ENCODE measurements around the gene CAPN6.

CAPN6 gene, protein sequence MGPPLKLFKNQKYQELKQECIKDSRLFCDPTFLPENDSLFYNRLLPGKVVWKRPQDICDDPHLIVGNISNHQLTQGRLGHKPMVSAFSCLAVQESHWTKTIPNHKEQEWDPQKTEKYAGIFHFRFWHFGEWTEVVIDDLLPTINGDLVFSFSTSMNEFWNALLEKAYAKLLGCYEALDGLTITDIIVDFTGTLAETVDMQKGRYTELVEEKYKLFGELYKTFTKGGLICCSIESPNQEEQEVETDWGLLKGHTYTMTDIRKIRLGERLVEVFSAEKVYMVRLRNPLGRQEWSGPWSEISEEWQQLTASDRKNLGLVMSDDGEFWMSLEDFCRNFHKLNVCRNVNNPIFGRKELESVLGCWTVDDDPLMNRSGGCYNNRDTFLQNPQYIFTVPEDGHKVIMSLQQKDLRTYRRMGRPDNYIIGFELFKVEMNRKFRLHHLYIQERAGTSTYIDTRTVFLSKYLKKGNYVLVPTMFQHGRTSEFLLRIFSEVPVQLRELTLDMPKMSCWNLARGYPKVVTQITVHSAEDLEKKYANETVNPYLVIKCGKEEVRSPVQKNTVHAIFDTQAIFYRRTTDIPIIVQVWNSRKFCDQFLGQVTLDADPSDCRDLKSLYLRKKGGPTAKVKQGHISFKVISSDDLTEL

DNA sequence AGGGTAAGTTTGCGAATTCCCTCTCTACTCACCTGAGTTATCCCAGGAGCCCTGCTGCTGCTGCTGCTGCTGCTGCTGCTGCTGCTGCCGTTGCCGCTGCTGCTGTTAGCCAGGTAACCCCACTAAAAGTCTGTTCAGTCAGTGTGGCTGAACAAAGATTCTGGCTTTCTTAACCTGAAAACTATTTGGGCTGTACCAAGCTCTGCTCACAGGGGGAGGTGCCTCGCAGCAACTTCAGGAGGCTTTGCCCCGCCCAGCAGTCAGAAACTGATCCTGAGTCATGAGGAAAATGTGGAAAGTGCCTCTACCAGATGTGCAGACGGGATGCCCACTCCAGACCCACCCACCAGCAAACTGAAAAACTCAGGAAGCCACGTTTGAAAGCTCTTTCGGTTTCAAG is at the start of gene CAPN6:
Gene CAPN6, minus strand, starts transcription at position 145 of the 400 bp plus-strand sequence. CDS start 6,547 bp downstream, outside the sequence.
- Mint-ChIP-seq H3K4me3 (no peak within 1 kb of the TSS), H3K27me3 (no peaks in the 10 kb centered on the region), H3K9me3 (no peaks in the 10 kb centered on the region), H3K4me1 (no peaks in the 10 kb centered on the region), H3K27ac (no peak within 1 kb of the TSS), H3K36me3 (no peaks in the 10 kb centered on the region)

DNA sequence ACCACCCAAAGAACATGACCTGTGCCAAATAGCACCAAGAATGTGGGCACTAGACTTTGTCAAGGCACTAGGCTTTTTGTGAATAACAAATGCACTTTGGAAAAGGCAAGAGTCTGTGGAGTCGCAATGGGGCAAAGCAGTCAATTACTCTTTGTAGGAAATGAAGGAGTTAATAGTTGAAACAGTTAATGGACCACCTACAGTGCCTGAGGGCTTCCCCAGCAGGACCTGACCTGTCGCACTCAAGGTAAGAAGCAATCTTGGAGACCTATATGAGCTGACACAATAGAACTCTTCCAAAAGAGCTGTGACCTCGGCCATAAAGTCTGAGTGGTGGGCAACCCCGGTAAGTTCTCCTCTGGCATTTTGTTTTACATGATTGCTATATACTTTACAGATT is 49.2 kb upstream of the CAPN6 start:
- Mint-ChIP-seq H3K27ac (no peak overlapping the region), H3K4me1 (no peaks in the 10 kb centered on the region), H3K27me3 (no peaks in the 10 kb centered on the region), H3K4me3 (no peak overlapping the region), H3K36me3 (no peaks in the 10 kb centered on the region), H3K9me3 (no peaks in the 10 kb centered on the region)

DNA sequence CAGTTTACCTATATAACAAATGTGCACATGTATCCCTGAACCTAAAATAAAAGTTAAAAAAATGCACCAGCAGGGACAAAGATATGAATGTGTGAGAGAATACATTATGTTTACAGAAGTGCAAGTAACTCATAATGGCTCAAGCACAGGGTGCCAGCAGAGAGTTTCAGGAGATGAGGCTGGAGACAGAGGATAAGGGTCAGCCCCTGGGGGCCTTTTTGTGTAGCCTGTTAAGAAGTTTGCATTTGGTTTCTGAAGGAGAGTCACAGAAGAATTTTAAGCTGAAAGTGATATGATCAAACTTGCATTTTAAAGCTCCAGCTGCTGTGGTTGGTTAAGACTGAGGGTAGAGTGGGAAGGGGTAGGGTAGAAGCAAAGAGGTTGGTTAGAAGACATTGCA is 48.6 kb upstream of the CAPN6 start:
- H3K36me3 Mint-ChIP-seq = no peaks in the 10 kb centered on the region
- no peaks in the 10 kb centered on the region for H3K27me3 Mint-ChIP-seq
- no peak overlapping the region for H3K27ac Mint-ChIP-seq
- H3K9me3 Mint-ChIP-seq = no peaks in the 10 kb centered on the region
- H3K4me3 Mint-ChIP-seq = no peak overlapping the region
- H3K4me1 Mint-ChIP-seq = no peaks in the 10 kb centered on the region

DNA sequence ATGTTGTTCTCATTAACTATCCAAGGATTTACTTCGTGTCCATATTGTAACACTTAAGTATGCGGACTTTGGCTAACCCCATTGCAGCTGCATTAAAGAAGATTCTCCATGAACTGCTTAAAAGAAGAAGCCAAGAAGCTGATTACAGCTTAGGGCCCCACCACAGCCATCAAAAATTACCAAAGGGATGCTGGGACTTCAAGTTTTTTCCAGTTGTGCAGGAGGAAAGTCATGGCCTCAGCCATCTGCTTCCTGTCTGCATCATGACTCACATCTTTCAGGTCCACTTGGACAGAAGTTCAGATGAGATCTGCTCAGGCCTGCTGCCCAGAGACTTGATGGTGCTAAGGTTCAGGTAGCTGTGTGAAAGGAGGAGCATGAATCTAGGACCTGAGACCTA is 38.8 kb upstream of the CAPN6 start:
- Mint-ChIP-seq H3K4me1 (no peaks in the 10 kb centered on the region), H3K27ac (no peak overlapping the region), H3K27me3 (no peaks in the 10 kb centered on the region), H3K4me3 (no peak overlapping the region), H3K36me3 (no peaks in the 10 kb centered on the region), H3K9me3 (no peaks in the 10 kb centered on the region)

DNA sequence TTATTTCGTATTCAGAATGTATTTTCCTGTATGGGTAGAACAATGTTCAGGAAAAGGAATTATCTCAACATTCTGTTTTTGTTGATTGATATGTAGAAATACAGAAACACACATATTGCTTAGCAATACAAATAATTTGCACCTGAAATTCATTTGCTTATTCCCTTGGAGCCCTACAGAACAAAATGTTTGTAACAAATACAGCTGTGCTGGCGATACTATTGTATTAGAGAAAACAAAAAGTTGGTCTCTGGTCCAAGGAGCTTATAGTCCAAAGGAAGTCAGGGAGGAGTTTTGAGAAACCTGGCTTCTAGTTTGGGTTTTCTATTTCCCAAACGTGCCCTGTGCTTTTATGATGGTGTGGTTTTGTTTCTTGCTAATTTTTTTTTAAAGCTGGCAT is 37.8 kb upstream of the CAPN6 start:
- Mint-ChIP-seq H3K27ac (no peak overlapping the region), H3K27me3 (no peaks in the 10 kb centered on the region), H3K4me1 (no peaks in the 10 kb centered on the region), H3K4me3 (no peak overlapping the region), H3K36me3 (no peaks in the 10 kb centered on the region), H3K9me3 (no peaks in the 10 kb centered on the region)

DNA sequence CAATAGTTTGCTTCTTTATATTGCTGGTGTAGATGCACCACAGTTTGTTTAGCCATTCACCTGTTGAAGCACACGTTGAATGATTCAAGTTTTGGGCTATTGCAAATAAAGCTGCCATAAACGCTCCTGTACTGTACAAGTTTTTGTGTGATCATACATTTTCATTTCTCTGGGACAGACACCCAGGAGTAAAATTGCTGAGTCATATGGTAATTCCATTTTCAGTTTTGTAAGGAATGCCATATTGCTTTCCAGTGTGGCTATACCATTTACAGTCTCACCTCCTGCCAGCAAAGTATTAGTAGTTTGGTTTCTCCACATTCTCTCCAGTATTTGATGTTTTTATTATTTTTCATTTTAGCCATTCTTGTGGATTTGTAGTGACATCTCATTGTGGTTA is 32.0 kb upstream of the CAPN6 start:
- Mint-ChIP-seq H3K36me3 (no peaks in the 10 kb centered on the region), H3K4me1 (no peaks in the 10 kb centered on the region), H3K4me3 (no peak overlapping the region), H3K9me3 (no peaks in the 10 kb centered on the region), H3K27ac (no peak overlapping the region), H3K27me3 (no peaks in the 10 kb centered on the region)

DNA sequence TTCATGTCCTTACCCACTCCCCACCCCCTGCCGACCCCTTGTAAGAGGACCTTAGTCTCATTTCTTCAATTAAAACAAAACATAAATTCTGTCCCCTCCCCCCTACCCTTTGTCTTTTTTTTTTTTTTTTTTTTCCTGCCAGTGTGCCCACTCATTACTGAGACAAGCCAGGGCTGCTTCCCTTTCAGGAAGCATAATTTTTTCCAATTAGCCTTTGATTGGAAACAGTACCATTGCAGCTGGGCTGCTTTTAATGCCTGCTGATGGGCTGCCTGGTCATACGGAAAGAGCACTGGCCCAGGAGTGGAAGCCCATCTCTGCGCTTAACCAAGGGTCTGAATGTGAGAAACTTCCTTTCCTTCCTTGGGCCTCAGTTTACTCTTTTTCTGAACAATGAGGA is 18.6 kb upstream of the CAPN6 start:
- H3K27me3 Mint-ChIP-seq = peaks cover 2% of the 10 kb centered on the region
- H3K4me3 Mint-ChIP-seq = no peak overlapping the region
- H3K9me3 Mint-ChIP-seq = no peaks in the 10 kb centered on the region
- H3K4me1 Mint-ChIP-seq = no peaks in the 10 kb centered on the region
- no peaks in the 10 kb centered on the region for H3K36me3 Mint-ChIP-seq
- no peak overlapping the region for H3K27ac Mint-ChIP-seq

DNA sequence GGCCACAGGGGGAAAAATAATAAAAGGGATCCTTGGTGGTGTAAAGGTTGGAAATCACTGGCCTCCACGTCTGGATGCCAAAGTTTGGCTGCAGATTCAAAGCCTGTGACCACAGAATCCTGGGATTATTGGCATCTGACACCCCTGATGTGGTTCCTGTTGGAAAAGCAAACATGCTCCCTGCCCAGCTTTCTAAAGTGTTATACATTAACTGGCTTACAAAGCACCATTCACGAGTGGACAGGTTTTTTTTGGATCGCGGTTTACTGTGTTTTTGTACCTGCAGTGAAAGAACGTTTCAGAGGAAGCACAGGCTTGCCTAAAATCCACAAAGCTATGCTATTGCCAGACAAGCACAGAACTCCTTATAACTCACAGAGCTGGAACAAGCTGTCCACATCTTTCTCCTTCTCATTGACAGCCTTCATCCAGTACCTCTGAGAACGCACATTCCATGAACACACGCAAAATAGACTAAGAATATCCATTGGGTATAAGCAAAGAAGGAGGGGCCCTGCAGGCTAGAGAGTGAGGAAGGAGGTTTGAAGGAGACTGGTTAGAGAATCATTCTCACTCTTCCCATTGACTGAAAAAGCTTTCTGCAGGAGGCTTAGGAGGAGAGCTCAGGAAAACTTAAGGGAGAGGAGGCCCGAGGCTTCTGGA is 14.5 kb upstream of the CAPN6 start:
- Mint-ChIP-seq H3K4me1 (no peaks in the 10 kb centered on the region), H3K27me3 (no peaks in the 10 kb centered on the region), H3K27ac (no peak overlapping the region), H3K4me3 (no peak overlapping the region), H3K9me3 (no peaks in the 10 kb centered on the region), H3K36me3 (no peaks in the 10 kb centered on the region)

DNA sequence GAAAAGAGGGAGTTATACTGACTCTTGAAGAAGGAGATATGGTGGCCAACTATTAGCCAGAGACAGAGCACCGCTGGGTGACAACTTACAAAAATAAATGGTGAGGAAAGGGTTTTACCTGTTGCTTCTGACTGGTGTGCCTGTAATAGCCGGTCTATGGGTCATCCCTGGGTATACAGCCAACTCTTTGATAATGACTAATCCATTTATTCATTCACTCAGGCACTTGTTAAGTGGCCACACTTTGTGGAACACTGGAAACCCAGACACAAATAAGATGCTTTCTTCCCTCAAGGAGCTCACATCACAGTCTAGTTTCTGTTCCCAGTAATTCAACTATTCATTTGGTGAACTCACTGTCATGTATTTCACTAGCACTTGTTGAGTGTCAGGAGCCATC is 13.2 kb upstream of the CAPN6 start:
- Mint-ChIP-seq H3K4me1 (no peaks in the 10 kb centered on the region), H3K36me3 (no peaks in the 10 kb centered on the region), H3K27ac (no peak overlapping the region), H3K9me3 (no peaks in the 10 kb centered on the region), H3K4me3 (no peak overlapping the region), H3K27me3 (no peaks in the 10 kb centered on the region)

DNA sequence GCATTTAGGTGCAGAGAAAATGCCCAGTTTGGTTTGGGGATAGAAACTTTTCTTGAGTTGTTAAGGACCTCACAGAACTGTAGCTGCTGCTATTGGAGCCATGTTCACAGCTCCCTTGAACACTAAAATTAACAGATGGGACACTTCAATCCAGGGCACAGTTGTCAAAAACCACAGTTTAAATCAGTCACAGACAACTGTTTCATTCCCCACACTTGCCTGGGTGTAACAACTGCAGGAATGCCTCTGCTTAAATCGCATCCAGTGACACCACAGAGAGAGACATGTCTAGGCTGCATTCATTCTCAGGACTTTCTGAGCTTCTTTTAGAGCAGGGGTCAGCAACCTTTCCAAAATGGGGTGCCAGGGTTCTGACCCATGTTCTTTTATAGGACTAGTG is 12.7 kb upstream of the CAPN6 start:
- Mint-ChIP-seq H3K4me1 (no peaks in the 10 kb centered on the region), H3K9me3 (no peaks in the 10 kb centered on the region), H3K27me3 (no peaks in the 10 kb centered on the region), H3K36me3 (no peaks in the 10 kb centered on the region), H3K4me3 (no peak overlapping the region), H3K27ac (no peak overlapping the region)

DNA sequence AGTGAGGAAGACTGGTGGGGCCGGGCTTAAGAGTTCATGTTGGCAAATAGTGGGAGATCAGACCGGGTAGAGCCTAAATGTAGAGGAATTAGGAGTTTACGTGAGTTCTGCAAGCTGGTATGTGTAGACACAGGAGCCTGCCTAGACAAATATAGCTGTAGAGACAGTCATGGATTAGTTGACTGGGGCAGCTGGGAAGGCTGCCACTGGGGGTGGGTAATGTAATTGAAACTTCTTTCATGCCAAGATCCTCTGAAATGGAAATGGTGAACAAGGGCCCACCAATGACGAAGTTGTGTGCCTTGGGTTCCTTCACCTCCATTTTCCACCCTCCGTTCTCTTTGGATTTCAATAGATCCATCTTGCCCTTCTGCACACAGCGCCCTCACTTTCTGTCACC is 11.9 kb upstream of the CAPN6 start:
- H3K27ac Mint-ChIP-seq = no peak overlapping the region
- no peaks in the 10 kb centered on the region for H3K4me1 Mint-ChIP-seq
- no peak overlapping the region for H3K4me3 Mint-ChIP-seq
- no peaks in the 10 kb centered on the region for H3K27me3 Mint-ChIP-seq
- no peaks in the 10 kb centered on the region for H3K36me3 Mint-ChIP-seq
- H3K9me3 Mint-ChIP-seq = no peaks in the 10 kb centered on the region

DNA sequence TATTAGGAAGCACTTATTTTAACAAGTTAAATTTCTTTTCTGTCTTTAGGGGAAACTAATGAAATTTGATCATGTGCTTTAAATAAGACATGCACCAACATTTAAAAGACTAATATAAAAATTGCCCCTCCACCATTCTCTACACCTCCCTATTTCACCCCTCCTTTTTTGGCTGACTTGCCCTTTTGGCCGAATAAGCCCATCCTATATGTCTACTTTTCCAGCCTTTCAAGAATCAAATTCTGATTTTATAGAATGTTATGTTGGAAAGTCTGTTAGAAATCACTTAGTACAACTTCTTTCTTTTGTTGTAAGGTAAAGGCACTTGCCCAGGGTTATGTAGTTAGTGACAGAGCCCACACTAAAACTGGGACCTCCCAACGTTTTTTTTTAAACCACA is 1.8 kb downstream of the CAPN6 start:
- Mint-ChIP-seq H3K4me3 (no peak overlapping the region), H3K9me3 (no peaks in the 10 kb centered on the region), H3K36me3 (no peaks in the 10 kb centered on the region), H3K27ac (no peak overlapping the region), H3K4me1 (no peaks in the 10 kb centered on the region), H3K27me3 (no peaks in the 10 kb centered on the region)

DNA sequence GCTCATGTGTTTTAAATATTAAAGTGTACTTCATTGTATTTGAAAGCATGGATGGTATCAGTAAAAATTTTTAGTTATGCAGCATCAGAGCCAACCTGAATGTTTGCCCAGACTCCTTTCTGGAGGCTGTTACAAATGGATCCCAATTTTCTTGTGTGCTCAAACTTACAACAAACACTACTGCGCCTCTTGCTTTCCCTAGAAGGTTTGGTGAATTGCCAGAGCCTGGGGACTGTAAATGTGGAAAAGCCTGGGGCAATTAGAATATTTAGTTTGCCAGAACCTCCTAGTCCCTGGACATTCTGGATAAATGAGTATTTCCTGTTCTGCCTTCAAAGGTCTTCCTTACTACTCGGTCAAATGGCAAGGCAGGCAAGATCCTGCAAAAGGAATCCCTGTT is 4.8 kb downstream of the CAPN6 start:
- H3K27ac Mint-ChIP-seq = no peak overlapping the region
- H3K36me3 Mint-ChIP-seq = no peaks in the 10 kb centered on the region
- H3K27me3 Mint-ChIP-seq = no peaks in the 10 kb centered on the region
- no peak overlapping the region for H3K4me3 Mint-ChIP-seq
- H3K9me3 Mint-ChIP-seq = no peaks in the 10 kb centered on the region
- H3K4me1 Mint-ChIP-seq = no peaks in the 10 kb centered on the region

DNA sequence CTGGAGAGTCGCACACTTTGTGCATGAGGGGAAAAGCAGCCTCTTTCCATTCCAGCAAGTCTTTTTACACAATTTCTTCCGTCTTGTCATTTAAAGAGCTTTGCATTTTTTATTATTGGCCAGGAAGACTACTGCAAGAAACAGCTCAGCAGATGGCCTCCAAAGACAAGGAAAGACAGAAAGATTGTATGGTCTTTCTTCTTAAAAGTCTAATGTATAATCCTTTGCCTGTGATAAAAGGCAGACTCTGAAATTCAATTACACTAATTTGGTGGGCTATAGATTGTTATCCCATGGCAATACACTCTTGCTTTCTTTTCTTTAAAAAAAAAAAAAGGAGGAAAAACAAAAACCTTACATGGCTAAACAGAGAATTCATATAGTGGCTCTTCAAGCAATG is 5.9 kb downstream of the CAPN6 start:
- H3K27ac Mint-ChIP-seq = no peak overlapping the region
- H3K4me3 Mint-ChIP-seq = no peak overlapping the region
- H3K36me3 Mint-ChIP-seq = no peaks in the 10 kb centered on the region
- H3K4me1 Mint-ChIP-seq = no peaks in the 10 kb centered on the region
- no peaks in the 10 kb centered on the region for H3K27me3 Mint-ChIP-seq
- no peaks in the 10 kb centered on the region for H3K9me3 Mint-ChIP-seq

DNA sequence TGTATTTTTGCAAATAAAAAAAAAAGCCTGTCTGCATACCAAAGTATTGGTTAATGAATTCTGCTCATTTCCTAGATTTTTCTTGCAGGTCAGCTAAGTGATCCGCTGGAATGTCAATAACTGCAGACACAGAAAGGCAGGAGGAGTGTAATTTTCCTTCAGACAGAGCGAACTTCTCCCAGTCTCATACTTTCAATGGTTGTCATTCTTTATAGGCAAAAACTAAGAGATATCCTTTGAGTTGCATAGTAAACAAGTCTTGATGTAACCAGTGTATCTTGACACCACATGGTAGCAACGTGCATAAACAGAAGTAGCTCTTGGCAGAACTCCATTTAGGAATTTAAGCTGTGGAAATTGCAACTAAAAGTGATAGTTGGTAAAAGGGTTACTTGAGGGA is 8.2 kb downstream of the CAPN6 start:
- Mint-ChIP-seq H3K9me3 (no peaks in the 10 kb centered on the region), H3K4me3 (no peak overlapping the region), H3K27me3 (no peaks in the 10 kb centered on the region), H3K27ac (no peak overlapping the region), H3K4me1 (no peaks in the 10 kb centered on the region), H3K36me3 (no peaks in the 10 kb centered on the region)

DNA sequence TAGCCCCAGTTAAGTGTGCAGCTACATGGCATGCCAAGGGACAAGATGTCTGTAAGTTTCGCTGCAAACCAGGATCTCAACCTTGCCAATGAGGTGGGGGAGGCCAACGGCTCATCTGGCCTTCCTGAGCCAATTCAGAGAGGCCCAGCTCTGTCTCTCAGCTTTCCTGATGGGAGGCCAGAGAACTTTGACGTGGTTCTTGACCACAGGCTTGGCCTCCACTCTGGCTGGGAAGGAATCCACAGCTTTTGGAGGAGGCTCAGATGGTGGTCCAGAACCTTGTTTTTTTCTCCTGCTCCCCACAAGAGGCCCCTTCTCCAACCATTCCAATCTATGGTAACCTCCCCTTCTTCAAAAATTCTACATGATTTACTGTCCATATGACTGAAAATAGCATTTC is 9.8 kb downstream of the CAPN6 start:
- Mint-ChIP-seq H3K9me3 (no peaks in the 10 kb centered on the region), H3K4me3 (no peak overlapping the region), H3K4me1 (no peaks in the 10 kb centered on the region), H3K27me3 (no peaks in the 10 kb centered on the region), H3K27ac (no peak overlapping the region), H3K36me3 (no peaks in the 10 kb centered on the region)
